Endodermal cell (in vitro differentiated cells): ENCODE measurements around the gene WDR37. TPM values are rescaled to one million over a fixed set of nuclear protein-coding genes. Genes with fewer than 3 reads are reported as not detected.
"Not testable (repeated sequence)": the region's sequence is repeated elsewhere in the genome, so short reads cannot be mapped to it uniquely, and the experiment has no call there.

Source experiments
- DNase-seq: peaks from one replicate; pipeline ENCODE4 v3.0.0-alpha.2; 2017
- H3K27ac ChIP-seq: 2 replicates; pipeline ENCODE4 v1.5.1; 2013; ENCODE audit warnings: mild to moderate bottlenecking, low read depth, low read length, moderate library complexity
- H3K27me3 ChIP-seq: 2 replicates; pipeline ENCODE4 v1.6.1; 2013; ENCODE audit warnings: mild to moderate bottlenecking, low read length, moderate library complexity; ENCODE audit not compliant: insufficient read depth, control insufficient read depth, poor library complexity, severe bottlenecking
- H3K36me3 ChIP-seq: 2 replicates; pipeline ENCODE4 v1.7.0; 2013; ENCODE audit warnings: mild to moderate bottlenecking, low read length, moderate library complexity; ENCODE audit not compliant: control insufficient read depth, insufficient read depth
- H3K4me1 ChIP-seq: one replicate; pipeline ENCODE4 v1.7.0; 2013; ENCODE audit warnings: low read length; ENCODE audit not compliant: control insufficient read depth, insufficient read depth
- H3K4me3 ChIP-seq: 2 replicates; pipeline ENCODE4 v1.5.1; 2013; ENCODE audit warnings: mild to moderate bottlenecking, low read length, moderate library complexity
- H3K9ac ChIP-seq: 2 replicates; pipeline ENCODE4 v1.6.1; 2013; ENCODE audit warnings: mild to moderate bottlenecking, low read length, moderate library complexity; ENCODE audit not compliant: poor library complexity, severe bottlenecking; ENCODE audit errors: extremely low read depth
- H3K9me3 ChIP-seq: 2 replicates; pipeline ENCODE4 v1.6.1; 2013; ENCODE audit warnings: mild to moderate bottlenecking, low read length, moderate library complexity; ENCODE audit not compliant: control insufficient read depth
- H3K27ac Mint-ChIP-seq: 2 replicates; pipeline ENCODE4 v1.8.0; 2020; ENCODE audit warnings: mixed read lengths
- H3K27me3 Mint-ChIP-seq: 2 replicates; pipeline ENCODE4 v1.8.0; 2021; ENCODE audit warnings: mild to moderate bottlenecking, mixed read lengths; ENCODE audit not compliant: insufficient read depth
- H3K36me3 Mint-ChIP-seq: 2 replicates; pipeline ENCODE4 v1.8.0; 2020; ENCODE audit warnings: low read depth, mixed read lengths
- H3K4me1 Mint-ChIP-seq: 2 replicates; pipeline ENCODE4 v1.8.0; 2020; ENCODE audit warnings: mixed read lengths
- H3K4me3 Mint-ChIP-seq: 2 replicates; pipeline ENCODE4 v1.8.0; 2020; ENCODE audit warnings: mild to moderate bottlenecking, moderate library complexity, mixed read lengths
- H3K9me3 Mint-ChIP-seq: 2 replicates; pipeline ENCODE4 v1.8.0; 2020; ENCODE audit warnings: mild to moderate bottlenecking, mixed read lengths
- CTCF ChIP-seq: fragments of 200-600 bp; sonication (generic); conservative IDR thresholded peaks from 2 replicates; pipeline ENCODE4 v1.5.0; 2021; ENCODE audit warnings: antibody characterized with exemption, mild to moderate bottlenecking
- WGBS, 2 experiments: methylation state at CpG; one replicate each; pipeline versions ENCODE4 v1.1.5 to v1.1.7; 2013; ENCODE audit warnings: missing lambda C conversion rate in 2 of 2, mixed read lengths in 1 of 2; ENCODE audit not compliant: insufficient coverage in 1 of 2, insufficient read length in 1 of 2; 5-methylcytosine and 5-hydroxymethylcytosine counted together
- total RNA-seq, 2 donors: library from RNA; stranded (reverse); fragmentation: NEBNext Ultra II Directional in 1 of 2; extraction: Animal tissue kit (Norgen Biotek cat#: 25700) in 1 of 2; gene quantifications; 2 replicates in 1 of 2; 3 replicates in 1 of 2; pipeline ENCODE4 v1.2.1, GENCODE V29; 2021

The WDR37 gene
- total RNA-seq, 2 donors from 2014 or later = 10.7 TPM

DNA sequence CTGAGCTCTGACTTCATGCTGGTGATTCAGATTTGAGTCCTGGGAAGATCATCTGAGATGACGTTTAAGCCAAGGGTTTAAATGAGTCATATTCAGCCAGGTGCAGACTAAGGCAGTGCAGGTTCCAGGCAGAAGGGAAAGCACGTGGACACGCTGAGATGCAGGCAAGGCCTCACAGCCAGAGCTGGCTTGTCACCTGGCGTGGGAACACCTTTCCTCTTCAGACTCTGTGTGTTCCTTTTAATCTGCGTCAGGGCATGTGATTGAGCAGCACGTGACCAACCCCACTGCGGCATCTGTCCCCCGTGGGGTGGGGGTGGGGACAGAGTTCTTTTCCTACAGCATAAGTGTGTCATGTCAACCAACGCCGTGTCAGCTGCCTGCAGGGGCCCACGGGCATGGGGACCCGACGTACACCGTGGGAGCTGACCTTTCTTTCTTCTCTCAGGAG is 19.8 kb upstream of the WDR37 start:
- Histone ChIP-seq H3K4me3 (no peak overlapping the region), H3K27ac (peak overlapping the region; percentile 24), H3K36me3 (peaks cover 19% of the 10 kb centered on the region), H3K27me3 (no peaks in the 10 kb centered on the region), H3K9me3 (no peaks in the 10 kb centered on the region), H3K4me1 (no peaks in the 10 kb centered on the region), H3K9ac (no peak overlapping the region)
- peaks cover 12% of the 10 kb centered on the region for H3K36me3 Mint-ChIP-seq
- 88% methylated on average over 11 to 14 of the region's 14 CpGs for WGBS, 2 experiments
- H3K9me3 Mint-ChIP-seq = no peaks in the 10 kb centered on the region
- H3K27me3 Mint-ChIP-seq = no peaks in the 10 kb centered on the region
- no peak for TF ChIP-seq CTCF
- no peak overlapping the region for H3K27ac Mint-ChIP-seq
- DNase-seq = peak; percentile 55
- no peak overlapping the region for H3K4me3 Mint-ChIP-seq
- no peaks in the 10 kb centered on the region for H3K4me1 Mint-ChIP-seq

GRCh38 chr10:1037098-1037497 is 19.1 kb upstream of the WDR37 start:
- WGBS, 2 experiments = 91 to 95% methylated on average over 9 to 11 of the region's 11 CpGs
- no peaks in the 10 kb centered on the region for H3K27me3 Mint-ChIP-seq
- Histone ChIP-seq H3K9me3 (no peaks in the 10 kb centered on the region), H3K4me1 (no peaks in the 10 kb centered on the region), H3K27ac (peak overlapping the region; percentile 47), H3K4me3 (no peak overlapping the region), H3K36me3 (peaks cover 26% of the 10 kb centered on the region), H3K9ac (no peak overlapping the region), H3K27me3 (no peaks in the 10 kb centered on the region)
- peaks cover 18% of the 10 kb centered on the region for H3K36me3 Mint-ChIP-seq
- no peak overlapping the region for H3K27ac Mint-ChIP-seq
- no peak for DNase-seq
- no peak for TF ChIP-seq CTCF
- H3K9me3 Mint-ChIP-seq = no peaks in the 10 kb centered on the region
- no peak overlapping the region for H3K4me3 Mint-ChIP-seq
- no peaks in the 10 kb centered on the region for H3K4me1 Mint-ChIP-seq

- peaks cover 30% of the 10 kb centered on the region for H3K36me3 Mint-ChIP-seq
- not testable (repeated sequence) for H3K27me3 Mint-ChIP-seq, H3K27ac Mint-ChIP-seq, H3K4me3 ChIP-seq, H3K9me3 Mint-ChIP-seq, H3K4me1 Mint-ChIP-seq, H3K4me3 Mint-ChIP-seq, H3K4me1 ChIP-seq, H3K9me3 ChIP-seq, DNase-seq, H3K27ac ChIP-seq, H3K9ac ChIP-seq, H3K27me3 ChIP-seq
- WGBS, 2 experiments = 96% methylated on average over 10 of the region's 20 CpGs; no CpG with 5 or more reads in 1 of the 2 experiments
- H3K36me3 ChIP-seq = peaks cover 43% of the 10 kb centered on the region
Observed at GRCh38 chr10:1038769-1039168, 17.4 kb upstream of the WDR37 start.

DNA sequence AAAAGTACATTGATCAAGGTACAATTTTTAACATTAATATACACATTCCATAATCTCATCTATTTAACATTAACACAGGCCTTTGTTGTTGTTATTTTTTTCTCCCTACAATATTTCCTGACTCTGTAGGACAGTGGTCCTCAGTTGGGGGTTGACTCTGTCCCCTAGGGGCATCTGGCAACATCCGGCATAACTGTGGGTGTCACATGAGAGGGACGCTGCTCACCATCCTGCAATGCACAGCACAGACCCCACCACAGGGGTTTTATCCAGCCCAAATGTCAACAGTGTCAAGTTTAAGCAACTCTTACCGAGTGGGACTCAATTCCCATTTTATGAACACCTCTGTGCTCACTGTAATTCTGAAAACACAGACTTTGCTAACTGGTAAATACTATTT is 16.1 kb upstream of the WDR37 start:
- no peak overlapping the region for H3K4me3 Mint-ChIP-seq
- 83 to 96% methylated on average over 2 to 3 of the region's 3 CpGs for WGBS, 2 experiments
- no peak for DNase-seq
- Histone ChIP-seq H3K9me3 (no peaks in the 10 kb centered on the region), H3K9ac (no peak overlapping the region), H3K36me3 (peaks cover 53% of the 10 kb centered on the region), H3K4me1 (no peaks in the 10 kb centered on the region), H3K4me3 (no peak overlapping the region), H3K27ac (no peak overlapping the region), H3K27me3 (no peaks in the 10 kb centered on the region)
- TF ChIP-seq CTCF = no peak
- no peaks in the 10 kb centered on the region for H3K9me3 Mint-ChIP-seq
- H3K27me3 Mint-ChIP-seq = no peaks in the 10 kb centered on the region
- peaks cover 2% of the 10 kb centered on the region for H3K4me1 Mint-ChIP-seq
- no peak overlapping the region for H3K27ac Mint-ChIP-seq
- H3K36me3 Mint-ChIP-seq = peaks cover 30% of the 10 kb centered on the region
